Measurements from ENCODE around the gene HSPG2.
"Not testable (repeated sequence)": the region's sequence is repeated elsewhere in the genome, so short reads cannot be mapped to it uniquely, and the experiment has no call there.

Gene HSPG2

DNA sequence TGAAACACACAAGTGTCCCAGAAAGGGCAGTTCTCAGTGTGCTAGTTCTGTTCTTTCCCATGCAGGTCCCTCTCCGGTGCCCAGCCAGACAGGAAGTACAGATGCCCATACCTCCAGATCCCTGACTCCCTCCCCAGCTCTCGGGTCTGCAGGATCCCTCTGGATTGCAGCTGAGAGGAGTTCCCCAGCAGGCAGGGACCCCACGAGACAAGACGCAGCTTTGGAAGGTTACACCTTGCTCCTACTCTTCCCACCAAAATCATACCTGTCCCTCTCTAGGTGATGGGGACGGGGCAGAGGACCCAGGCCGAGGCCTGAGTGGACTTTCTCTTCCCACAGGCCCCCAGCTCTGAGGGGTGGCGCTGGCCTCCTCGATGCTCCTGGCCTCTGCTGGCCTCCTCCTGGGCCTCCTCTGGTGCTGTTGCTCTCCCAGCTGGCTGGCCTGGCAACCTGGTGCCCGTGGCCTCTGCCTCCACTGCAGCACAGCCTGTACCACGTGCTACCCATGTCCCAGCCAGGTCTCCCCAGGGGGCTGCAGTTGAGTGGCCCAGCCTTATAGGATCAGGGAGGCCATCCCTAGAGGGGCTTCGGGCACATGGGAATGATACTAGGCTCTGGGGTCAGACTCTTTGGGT is 115.6 kb downstream of the HSPG2 start:
- DNase-seq = no peak

DNA sequence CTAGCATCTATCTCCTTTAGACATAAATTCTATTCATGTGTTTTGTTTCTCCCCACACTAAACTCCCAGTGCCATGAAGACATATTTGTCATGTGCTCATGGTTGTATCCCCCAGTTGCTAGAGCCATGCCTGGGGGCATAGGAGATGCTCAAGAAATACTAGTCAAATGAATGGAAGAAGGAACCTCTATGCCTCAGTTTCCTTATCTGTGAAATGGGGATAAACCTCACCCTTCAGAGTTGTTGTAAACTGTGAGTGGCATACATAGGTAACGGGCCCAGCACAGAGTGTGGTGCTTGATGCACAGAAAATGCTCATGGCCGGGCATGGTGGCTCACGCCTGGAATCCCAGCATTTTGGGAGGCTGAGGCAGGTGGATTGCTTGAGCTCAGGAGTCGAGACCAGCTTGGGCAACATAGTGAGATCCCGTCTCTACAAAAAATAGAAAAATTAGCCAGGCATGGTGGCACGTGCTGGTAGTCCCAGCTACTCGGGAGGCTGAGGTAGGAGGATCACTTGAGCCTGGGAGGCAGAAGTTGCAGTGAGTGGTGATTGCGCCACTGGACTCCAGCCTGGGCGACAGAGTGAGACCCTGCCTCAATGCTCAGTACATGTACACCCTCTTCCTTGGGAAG is 116.4 kb downstream of the HSPG2 start:
- no peak for DNase-seq

DNA sequence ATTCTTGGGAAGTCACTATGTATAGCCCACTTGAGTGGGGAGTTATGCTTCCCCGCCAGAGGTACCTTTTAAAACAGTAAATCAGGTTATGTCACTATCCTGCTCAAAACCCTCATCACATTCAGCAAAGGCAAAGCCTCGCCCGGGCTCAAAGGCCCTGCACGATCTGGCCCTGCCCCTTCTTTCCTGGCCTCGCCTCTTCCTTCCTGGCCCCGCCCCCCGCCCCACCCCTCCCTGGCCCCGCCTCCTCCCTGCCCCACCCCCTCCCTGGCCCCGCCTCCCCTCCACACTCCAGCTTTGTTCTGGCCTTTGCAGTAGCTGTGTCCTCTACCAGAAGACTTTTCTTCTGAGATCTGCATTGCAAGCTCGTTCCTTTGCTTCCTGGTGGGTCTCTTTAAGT is 118.5 kb downstream of the HSPG2 start:
- DNase-seq = peak; percentile 72

DNA sequence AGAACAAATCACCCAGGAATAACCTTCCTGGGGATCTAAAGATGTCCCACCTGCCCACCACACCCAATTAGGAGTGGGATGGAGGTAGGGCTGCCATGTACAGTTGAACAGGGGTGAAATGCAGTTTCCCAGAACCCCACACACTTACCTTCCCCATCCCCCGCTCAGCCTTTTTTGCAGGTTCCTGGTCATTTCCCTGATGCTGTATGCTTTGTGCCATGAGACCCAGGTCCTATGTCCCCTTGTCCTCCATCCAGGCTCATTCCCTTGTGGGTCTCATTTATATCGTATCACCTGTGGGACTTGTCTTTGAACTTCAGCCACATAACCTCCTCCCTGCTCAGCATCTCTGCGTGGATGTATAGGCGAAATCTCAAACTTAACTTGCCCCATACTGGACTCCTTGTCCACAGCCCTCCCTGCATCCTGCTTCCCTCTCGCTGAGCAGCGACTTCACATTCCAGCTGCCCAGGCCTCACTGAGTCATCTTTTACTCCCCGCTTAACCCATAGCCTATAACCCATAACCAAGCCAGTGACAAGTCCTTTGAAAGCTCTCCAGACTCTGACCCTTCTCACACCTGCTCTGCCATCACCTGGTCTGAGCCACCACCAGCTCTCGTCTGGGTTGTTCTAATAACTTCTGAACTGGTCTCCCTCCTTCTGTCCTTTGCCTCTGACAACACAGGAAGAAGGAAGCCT is 120.4 kb downstream of the HSPG2 start:
- DNase-seq = no peak

DNA sequence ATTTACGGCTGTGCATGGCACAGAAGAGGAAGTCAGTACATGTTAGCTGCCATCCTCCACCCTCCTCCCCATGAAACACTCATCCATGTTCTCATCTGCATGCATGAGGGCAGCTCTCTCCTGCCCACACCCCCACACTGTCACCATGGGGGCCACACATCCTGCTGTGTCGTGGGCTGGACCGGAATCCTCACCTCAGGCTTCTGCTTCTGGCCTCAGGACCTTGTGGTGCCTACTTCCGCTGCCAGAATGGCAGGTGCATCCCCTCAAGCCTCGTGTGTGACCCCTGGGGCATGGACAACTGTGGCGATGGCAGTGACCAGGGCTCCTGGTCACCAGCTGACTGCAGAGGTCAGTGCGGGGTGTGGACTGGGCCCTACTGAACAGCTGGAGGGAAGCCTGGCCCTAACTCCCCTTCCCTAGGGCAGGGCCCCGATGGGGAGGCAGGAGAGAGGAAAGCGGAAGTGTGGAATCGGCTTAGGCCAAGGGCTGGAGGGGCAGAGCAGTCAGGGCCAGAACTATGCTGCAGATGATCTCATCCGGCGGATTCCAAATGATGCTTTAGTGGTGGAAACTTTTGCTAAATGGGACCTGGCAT is 121.3 kb downstream of the HSPG2 start:
- DNase-seq = no peak

DNA sequence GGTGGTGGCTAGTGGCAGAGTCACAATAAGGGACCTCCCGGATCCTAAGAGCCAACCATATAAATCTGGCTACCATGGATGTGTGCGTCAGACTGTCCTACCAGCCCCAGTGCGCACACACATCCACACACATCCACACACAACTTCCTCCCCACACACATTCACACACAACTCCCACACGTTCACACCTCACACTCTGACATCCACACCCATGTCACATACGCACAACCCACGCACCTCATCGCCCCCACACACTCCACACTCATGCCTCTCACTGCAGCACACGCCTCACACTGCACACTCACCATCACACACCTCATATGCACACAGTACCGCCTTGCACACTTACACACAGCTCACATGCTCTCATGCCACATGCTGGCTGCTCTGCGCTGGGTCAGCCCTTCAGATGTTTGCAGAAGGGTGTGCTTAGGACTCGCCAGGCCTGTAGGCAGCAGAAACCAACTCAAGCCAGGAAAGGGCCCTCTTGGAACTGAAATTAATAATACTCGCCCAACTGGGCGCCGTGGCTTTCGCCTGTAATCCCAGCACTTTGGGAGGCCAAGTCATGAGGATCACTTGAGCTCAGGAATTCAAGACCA is 122.0 kb downstream of the HSPG2 start:
- DNase-seq = no peak

DNA sequence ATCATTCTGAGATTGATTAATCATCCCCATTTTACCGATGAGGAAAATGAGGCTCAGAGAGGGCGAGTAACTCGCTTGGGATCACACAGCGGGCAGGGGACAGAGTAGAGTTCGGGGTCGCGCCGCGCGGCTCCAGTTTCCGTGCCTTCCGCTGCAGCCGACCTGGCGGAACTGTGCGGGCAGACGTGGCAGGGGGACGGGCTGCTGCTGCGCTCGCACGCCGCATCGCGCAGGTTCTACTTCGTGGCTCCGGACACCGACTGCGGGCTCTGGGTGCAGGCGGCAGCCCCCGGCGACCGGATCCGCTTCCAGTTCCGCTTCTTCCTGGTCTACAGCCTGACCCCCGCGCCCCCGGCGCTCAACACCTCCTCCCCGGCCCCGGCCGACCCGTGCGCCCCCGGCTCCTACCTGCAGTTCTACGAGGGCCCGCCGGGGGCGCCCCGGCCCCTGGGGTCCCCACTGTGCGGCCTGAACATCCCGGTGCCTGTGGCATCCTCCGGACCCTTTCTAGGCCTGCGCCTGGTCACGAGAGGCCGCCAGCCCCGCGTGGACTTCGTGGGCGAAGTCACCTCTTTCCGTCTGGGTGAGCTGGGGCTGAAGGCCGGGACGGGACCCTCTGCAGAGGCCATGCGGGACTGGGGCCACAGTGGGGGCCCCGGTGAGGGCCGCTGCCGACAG is 122.7 kb downstream of the HSPG2 start:
- DNase-seq = peak; percentile 77

DNA sequence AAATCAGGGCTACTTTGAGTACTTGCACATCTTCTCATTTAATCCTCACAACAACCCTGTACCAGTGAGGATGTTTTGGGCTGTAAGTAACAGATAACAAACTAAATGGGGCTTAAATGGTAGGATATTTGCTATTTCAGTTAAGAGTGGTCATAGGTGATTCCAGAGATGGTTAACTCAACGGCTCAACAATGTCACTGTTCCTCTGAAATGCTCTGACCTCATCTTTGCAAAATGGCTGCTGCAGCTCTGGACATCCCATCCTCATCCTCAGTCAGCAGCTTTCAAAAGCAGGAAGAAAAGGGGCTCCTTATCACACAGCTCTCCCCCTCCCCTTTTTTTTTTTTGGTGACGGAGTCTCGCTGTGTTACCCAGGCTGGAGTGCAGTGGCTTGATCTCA is 123.6 kb downstream of the HSPG2 start:
- DNase-seq = no peak

DNA sequence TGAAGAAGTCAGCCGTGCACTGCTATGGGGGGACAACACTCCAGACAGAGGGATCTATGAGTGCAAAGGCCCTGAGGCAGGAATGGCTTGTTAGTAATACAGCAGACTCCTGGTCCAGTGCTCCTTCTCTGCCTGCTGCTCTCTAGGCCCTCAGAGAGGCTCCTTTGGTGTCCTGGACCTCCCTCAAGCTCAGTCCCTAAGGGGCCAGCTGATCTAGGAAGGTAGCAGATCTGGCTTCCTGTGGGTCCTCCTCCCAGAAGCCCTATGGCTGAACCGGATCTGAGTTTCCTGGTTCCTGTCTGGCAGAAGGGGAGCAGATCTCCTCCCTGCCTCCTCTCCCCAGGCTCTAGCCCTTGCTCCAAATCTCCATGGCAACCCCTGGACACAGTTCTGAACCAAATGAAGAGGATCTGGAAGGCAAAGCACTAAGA is 125.2 kb downstream of the HSPG2 start, which contains the start of gene LDLRAD2:
Gene LDLRAD2 (plus strand): TSS at position 391 of the 431 bp plus-strand sequence. CDS start 187 bp downstream, outside the sequence.
- DNase-seq = no peak

DNA sequence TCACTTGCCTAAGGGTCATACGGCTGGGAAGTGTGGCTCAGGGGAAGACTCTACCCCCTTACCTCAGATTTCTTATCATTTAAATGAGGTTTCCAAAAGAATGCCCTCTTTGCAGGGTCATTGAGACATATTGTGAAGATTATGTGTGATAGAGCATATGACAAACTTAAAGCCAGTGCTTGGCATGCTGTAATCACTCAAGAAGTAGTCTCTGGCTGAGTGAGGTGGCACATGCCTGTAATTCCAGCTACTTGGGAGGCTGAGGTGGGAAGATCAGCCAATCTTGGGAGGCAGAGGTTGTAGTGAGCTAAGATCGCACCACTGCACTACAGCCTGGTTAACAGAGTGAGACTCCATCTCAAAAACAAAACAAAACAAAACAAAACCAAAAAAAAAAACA is 132.6 kb downstream of the HSPG2 start:
- DNase-seq = no peak

DNA sequence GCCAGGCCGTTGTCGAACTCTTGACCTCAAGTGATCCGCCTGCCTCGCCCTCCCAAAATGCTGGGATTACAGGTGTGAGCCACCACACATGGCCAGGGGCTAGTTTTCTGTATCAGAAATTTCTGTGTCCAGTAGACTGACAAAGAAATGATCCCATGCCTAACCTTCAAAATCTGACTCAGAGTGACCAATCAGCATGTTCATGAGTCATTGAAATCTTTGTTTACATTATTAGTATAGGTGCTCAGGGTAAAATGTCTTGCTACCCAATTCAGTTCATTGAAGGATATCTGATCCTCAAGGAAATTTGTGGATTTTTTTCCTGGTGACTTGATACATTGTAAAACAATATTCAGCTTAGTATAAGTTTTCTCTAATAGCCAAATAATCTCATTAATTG is 136.0 kb downstream of the HSPG2 start:
- DNase-seq = no peak

DNA sequence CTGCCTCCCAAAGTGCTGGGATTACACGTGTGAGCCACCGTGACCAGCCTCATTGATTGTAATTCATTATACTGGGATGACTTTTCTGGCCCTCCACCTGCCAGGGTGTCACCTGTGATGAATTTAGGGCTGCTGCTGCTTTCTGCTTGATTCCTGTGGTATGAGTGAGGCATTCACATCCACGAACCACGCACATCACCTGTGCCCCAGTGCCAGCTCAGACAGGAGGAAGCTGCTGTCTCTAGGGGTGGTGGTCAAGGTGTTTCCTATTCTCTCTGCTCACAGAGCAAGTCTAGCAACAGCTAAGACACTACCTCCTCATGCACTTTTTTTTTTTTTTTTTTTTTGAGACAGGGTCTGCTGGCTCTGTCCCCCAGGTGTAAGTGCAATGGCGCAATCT is 137.4 kb downstream of the HSPG2 start:
- no peak for DNase-seq

DNA sequence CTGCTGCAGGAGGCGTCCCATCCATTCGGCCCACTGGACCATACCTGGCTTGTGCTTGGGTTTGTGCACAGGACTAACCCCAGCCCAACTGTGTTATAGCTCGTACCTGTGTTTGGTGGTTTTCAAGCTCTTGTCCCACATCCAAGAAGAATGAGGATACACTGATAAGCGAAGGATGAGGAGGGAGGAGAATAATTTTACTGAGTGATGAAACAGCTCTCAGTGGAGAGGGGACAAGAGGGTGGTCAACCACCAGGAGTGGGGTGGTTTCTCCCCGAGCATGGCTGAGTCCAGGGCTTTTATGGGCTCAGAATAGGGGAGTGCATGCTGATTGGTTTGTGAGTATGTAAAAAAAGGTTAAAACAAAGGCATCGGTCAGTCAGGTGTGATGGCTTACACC is 142.0 kb downstream of the HSPG2 start:
- no peak for DNase-seq

DNA sequence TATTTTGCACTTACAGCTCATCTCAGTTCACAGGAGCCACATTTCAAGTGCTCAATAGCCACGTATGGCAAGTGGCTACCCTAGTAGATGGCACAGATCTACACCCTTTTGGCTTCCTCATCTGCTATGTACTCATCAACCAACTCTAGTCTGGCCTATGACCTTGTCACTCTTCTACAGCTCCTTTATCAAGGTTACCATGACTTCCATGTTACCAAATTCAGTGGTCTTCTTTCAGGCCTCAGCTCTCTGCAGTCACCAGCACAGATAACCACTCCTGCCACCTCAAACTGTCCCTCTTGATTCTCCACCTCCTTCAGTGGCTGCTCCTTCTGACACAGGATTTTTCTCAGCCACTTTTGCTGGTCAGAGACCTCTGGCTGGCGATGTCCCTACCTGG is 142.5 kb downstream of the HSPG2 start:
- DNase-seq = no peak

DNA sequence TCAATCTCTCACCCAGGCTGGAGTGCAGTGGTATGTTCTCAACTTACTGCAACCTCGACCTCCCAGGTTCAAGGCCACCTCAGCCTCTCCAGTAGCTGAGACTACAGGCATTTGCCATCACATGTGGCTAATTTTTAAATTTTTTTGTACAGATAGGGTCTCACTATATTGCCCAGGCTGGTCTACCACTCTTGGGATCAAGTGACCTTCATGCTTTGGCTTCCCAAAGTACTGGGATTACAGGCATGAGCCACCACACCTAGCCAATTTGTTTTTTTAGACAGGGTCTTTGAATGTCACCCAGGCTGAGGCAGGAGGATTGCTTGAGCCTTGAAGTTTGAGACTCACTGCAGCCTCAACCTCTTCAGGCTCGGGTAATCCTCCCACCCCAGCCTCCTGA is 144.0 kb downstream of the HSPG2 start:
- DNase-seq = no peak

DNA sequence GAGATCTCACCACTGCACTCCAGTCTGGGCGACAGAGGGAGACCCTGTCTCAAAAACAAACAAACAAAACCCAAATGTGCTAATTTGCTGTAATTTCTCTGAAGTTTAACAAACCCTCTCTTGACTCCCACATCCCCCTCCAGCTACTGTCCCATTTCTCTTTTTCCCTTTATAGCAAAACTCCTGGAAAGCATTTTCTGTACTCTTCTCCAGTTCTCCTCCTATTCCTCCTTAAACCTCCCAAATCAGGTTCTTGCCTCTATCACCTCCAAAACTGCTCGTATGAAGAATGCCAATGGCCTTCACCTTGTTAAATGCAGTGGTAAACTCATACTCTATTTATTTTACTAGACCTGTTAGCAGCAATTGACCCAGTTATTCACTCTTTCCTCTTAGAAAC is 150.5 kb downstream of the HSPG2 start:
- DNase-seq = no peak

DNA sequence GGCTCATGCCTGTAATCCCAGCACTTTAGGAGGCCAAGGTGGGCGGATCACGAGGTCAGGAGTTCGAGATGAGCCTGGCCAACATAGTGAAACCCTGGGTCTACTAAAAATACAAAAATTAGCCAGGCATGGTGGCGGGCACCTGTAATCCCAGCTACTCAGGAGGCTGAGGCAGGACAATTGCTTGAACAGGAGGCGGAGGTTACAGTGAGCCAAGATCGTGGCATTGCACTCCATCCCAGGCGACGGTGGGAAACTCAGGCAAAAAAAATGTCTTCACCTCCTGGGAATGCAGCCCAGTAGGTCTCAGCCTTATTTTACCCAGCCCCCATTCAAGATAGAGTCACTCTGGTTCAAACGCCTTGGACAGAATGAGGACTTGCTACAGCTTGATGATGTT is 151.3 kb downstream of the HSPG2 start:
- DNase-seq = not testable (repeated sequence)

DNA sequence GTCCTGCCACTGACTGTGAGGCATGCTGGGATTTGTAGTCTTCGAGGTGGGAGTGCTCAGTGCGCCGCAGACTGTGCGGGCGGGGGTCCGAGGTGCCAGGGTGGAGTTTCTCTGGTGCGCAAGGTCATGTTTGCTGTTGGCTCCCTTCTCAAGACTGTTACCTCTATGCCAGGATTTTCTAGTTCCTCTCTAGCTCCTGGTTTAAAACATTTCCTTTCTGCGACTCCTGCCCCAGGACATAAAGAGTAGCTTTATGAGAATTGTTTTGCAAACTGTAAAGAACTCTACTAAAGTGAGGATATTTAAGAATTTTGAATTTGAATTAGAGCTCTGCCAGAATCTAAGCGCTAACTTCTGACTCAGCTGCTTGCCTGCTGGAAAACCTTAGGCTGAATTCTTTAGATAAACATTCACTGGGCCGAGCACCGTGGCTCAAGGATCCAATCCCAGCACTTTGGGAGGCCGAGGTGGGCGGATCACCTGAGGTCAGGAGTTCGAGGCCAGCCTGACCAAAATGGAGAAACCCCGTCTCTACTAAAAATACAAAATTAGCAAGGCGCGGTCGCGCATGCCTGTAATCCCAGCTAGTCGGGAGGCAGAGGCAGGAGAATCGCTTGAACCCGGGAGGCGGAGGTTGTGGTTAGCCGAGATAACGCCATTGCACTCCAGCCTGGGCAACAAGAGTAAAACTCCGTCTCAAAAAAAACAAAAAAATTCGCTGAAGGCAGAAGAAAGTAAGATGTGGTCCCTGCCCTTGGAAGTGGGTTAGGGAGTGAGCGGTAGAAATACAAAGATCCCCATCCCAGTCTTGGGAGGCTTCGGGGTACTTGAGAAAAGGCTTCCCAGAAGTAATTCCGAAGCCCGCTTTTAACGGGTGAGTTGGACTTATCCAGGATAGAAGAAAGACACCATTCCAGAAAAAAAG is 153.2 kb downstream of the HSPG2 start:
- no peak for DNase-seq

DNA sequence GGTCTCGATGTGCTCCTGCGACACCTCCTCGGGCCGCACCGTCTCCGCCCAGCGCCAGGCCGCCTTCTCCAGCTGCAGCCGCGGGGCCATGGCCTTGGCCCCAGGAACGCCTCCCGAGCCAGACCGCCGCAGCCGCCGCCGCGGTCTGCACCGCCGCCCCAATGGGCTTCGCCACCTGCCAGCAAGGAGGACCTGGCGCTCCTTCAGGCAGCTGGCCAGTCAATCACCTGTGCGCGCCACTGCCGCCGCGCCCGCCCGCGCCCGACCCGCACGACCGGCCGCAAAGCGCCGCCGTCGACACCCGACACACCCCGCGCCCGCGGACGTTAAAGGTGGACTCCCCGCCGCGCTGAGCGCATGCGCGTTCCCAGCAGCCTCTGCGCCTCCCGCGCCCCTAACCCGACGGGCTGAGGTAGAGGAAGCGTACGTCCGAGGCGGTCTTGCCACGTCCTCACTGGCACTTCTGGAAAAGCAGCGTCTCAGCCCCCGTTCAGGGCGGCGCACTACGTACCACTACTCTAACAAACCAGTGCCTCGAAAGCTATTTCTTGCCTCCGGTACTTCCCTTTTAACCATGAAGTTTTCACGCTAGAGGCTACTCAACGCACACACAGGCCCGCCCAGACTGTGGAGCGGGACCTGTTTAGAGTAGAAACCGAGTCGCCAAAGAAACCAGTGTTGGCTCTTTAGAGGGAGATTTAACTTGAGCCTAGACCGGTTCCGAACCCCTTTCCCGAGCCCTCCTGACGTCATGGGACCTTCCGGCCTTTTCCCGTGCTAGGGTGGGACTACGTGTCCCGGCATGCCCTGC is 154.0 kb downstream of the HSPG2 start, which contains the start of gene USP48:
Gene USP48 (minus strand): TSS at position 282 of the 811 bp plus-strand sequence. CDS start 192 bp downstream, at position 90.
- DNase-seq = peak; percentile 99

DNA sequence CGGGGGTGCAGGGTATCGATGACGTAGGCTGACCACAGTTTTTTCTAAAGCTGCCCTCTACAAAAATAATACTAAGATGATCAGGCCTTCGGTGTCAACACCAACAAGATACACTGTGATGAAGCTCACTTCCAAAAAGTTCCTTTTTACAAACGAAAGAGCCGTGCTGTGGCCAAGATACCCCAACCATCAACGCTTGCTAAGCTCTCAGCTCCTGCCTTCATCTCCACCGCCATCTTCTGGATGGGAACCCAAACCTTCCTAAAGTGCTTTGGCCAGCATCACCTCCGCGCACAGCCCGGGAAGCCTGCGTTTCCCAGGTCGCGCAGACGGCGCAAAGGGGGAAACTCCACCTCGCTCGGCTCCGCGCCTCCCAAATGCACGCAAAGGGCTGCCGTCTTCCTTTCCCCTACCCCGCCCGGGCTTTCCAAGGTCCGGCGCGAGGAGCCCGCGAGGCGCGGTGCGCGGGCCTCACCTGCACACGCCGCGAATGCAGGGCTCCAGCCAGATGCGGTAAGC is 154.7 kb downstream of the HSPG2 start:
- peak; percentile 77 for DNase-seq
